GM04504 (cell line): ENCODE measurements around the gene RPL18A.

Experiments
- DNase-seq: peaks from one replicate; pipeline ENCODE4 v3.0.0-alpha.2; 2012; ENCODE audit warnings: low read depth

Gene RPL18A

DNA sequence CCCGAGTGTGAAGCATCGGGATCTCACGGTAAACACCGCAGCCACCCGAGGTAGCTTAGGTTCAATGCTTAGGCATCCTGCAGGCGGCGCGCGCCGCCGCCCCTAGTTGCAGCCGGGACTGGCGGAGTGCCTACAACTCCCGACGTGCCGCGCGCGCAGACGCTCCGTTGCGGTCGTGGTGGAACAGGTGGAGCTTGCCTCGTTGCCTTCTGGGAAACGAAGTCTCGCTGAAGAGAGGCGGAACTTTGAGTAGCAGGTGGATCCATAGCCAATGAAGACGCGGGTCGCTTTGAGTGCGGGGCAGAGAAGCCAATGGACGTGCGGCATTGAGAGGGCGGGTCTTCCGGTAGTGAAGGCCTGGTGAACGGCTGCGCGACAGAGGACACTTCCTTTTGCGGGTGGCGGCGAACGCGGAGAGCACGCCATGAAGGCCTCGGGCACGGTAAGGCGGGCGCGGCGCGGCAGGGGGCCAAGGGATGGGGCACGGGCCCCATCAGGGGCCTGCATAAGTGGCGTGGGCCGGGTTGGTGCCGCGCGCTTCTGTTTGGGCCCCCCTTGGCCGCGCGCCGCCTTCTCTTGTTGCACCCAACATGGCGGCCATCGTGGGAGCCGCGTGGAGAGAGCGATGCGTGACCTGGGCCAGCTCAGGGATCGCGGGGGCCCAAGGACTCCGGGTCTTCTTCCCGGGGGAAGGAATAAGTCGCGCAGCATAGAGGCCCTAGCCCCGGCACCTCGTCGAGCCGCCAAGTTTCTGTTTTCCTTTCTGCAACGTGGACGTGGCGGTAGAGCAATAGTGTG is at the start of gene RPL18A:
Gene RPL18A, plus strand, starts transcription at position 378 of the 798 bp plus-strand sequence. Its CDS starts 47 bp downstream, at position 425.
- peak; percentile 100 for DNase-seq

DNA sequence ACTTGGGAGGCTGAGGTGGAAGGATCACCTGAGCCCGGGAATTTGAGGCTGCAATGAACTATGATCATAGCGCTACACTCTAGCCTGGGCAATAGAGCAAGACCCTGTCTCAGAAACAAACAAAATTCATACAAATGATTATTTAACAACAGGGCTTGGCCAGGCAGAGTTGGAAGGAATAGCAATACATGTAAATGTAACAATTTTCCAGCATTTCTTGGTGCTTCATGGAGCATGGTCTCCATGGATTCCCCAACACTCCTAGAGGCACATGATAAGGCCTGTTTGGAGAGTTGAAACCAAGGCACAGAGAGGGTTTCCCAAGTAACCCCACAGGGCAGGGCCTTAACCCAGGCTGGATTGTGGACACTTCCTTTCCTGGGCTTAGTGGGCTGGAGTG is 48.6 kb upstream of the RPL18A start:
- no peak for DNase-seq

DNA sequence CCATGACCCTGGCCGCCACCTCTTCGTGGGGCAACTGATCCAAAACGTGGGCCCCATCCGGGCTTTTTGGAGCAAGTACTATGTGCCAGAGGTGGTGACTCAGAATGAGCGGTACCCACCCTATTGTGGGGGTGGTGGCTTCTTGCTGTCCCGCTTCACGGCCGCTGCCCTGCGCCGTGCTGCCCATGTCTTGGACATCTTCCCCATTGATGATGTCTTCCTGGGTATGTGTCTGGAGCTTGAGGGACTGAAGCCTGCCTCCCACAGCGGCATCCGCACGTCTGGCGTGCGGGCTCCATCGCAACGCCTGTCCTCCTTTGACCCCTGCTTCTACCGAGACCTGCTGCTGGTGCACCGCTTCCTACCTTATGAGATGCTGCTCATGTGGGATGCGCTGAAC is 48.0 kb upstream of the RPL18A start:
- no peak for DNase-seq

DNA sequence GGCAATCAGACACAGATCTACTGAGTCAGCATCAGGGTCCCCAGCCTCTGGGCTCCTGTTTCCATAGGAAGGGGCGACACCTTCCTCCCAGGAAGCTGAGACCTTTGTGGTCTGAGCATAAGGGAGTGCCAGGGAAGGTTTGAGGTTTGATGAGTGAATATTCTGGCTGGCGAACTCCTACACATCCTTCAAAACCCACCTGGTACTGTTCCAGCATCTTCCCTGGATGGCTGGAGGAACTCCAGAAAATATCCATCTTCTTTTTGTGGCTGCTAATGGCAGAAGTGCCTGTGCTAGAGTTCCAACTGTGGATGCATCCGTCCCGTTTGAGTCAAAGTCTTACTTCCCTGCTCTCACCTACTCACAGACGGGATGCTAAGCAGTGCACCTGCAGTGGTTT is 47.6 kb upstream of the RPL18A start:
- no peak for DNase-seq

DNA sequence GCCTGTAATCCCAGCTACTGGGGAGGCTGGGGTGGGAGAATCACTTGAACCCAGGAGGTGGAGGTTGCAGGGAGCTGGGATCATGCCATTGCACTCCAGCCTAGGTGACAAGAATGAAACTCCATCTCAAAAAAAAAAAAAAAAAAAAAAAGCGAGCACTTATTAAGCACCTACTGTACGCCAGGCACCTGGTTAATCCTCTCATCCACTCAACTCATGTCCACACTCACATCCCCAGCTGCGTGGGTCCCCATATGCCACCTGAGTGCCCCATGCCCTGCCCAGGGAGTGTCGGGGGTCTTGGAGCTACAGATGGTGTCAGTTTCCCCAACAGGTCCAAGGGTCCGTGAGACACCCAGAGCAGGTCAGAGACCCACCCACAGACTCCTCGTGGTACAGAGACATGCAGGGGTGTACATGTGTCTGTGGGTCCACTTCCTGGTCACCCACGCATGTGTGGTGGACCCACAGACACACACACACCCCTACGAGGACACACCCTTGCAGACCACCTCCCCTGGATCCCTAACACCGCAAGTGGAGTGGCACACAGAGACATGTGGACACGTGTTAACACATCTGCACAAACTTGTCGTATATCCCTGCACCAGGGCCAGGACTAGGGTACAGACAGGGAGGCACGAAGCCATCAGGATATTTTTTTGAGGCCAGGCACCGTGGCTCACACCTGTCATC is 41.9 kb upstream of the RPL18A start:
- DNase-seq: no peak

DNA sequence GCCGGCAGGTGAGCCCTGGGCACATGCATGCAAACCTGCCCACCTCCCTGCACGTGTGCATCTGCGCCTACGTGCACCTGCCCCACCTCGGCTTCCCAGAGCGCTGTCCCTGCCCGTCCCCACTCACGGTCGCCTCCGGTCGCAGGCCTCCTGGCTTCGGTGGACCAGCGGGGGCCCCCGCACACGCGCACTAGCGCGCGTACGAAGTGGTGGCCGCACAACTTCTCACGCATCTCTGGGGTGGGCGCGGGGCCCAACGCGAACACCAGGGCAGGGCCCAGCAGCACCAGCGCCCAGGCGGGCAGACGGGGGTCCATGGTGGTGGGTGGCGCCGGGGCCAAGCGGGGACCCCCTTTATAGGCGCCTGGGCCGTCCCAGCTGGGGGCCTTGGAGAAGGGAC is 38.5 kb upstream of the RPL18A start, which contains the start of gene INSL3:
Gene INSL3, minus strand, starts transcription at position 330 of the 400 bp plus-strand sequence. Its CDS starts 13 bp downstream, at position 317.
- no peak for DNase-seq

DNA sequence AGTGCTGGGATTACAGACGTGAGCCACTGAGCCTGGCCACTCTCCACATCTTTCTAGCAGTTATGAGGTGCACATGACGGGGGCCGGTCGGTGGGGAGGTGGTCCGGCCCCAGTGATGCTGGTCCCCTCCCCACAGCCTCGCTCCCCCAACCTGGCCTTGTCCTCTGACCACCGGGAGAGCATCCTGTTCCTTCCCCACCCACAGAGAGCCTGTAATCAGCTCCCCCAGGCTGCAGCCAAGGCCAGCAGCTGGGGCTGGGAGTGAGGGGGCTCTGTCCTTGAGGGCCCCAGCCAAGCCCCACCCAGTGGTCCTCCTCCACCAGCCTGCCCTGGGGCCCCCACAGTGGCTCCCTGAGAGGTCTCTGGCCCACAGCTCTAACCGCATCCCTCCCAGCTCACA is 35.4 kb upstream of the RPL18A start:
- DNase-seq: no peak

DNA sequence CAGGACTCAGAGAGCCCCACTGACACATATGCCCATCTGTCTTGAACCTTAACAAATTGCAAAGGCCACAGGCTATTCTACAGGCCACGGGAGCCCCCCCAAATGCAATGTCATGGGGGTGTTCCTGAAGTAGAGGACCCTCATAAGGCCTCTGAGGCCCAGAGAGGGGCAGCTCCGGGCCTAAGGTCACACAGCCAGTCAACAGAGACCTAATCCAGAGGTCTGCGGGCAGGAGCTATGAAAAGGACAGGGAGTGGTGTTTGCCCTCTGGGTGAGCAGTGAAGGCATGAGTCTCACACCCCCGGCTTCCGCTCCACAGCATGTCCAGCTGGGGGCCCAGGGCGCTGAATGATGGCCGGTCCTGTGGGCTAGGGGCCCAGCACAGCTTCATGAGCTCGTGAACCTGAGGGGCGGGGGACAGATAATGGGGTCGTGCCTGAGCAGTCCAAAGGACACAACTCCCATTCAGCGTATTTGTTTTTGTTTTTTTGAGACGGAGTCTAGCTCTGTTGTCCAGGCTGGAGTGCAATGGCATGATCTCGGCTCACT is 33.1 kb upstream of the RPL18A start:
- no peak for DNase-seq

DNA sequence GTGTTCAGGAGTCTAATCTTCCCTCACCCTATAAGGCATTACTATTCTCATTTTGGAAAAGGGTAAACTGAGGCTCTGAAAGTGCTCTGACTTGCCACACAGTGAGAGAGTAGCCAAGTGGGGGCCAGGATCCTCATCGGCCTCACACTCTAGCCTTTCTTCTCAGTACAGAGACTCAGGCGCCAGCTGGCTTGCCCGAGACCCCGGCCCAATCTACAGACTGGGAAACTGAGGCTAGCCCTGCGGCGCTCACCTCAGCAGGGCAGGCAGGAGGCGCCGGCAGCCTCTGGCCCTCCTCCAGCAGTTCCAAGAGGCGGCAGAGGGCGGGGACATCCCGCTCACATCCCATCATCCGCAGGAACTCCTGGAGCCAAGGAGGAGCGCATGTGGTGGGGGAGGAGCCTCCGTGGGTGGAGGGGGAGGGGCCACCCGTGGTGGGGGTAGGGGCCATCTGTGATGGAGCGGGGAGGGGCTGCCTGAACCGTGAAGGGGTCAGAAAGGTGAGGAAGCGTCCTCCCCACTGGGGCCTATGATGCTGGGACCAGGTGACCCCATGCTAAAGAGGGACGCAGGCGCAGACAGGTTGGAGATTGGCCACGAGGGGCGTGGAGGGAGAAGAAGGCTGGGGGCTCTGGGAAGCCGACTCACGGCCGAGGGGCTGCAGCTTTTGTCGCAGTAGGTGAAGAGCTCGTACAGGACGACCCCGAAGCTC is 29.7 kb upstream of the RPL18A start:
- peak; percentile 9 for DNase-seq

DNA sequence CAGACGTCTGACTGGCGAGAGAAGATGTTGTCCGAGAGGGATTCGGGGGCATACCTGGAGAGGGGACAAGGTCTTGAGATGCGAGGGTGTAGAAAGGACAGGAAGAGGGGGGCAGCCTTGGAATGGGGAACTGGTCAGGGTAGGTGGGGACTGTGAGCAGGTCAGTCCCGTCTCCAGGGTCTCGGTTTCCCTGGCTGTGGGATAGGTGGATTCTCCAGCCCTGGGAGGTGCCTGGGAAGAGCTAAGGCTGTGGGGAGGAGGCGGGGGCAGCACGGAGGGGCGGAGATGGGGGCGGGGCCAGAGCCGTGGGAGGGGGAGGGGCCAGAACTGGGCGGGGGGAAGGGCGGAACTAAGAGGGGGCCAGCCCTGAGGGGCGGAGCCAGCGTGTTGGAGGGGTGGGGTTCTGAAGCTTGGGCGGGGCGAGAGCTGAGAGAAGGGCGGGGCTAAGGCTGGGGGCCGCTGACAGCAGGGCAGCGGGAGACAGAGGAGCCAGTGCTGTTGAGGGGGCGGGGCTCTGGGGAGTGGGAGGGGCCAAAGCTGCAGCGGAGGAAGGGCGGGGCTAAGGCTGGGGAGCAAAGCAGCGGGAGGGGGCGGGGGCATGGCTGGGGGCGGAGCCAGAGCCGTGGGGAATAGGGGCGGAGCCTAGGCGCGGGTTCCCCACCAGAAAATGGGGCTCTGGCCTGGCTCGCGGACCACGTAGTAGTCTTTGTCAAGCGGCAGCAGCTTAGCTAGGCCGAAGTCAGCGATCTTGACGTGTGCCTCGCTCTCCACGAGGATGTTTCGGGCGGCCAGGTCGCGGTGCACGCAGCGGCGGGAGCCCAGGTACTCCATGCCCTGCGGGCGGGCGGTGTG is 28.9 kb upstream of the RPL18A start:
- DNase-seq: no peak

DNA sequence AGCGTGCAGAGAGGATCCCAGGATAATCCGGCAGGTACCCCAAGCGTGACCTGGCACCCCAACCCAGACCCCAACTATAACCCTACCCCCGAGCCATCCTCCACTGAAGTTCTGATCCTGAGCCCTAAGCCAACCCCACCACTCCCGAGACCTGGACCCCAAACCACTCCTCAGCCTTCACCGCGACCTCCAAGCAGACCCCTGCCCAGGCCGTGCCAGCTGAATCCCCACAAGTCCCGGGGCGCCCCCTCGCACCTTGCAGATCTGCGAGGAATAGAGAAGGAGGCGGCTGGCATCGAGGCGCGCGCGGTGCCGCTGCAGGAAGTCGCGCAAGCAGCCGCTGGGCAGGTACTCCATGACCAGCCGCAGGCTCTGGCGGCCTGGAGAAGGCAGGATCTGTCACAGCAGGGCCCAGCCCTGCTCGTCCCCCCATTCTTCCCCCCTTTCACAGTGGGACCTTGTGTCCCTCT is 28.3 kb upstream of the RPL18A start:
- no peak for DNase-seq

DNA sequence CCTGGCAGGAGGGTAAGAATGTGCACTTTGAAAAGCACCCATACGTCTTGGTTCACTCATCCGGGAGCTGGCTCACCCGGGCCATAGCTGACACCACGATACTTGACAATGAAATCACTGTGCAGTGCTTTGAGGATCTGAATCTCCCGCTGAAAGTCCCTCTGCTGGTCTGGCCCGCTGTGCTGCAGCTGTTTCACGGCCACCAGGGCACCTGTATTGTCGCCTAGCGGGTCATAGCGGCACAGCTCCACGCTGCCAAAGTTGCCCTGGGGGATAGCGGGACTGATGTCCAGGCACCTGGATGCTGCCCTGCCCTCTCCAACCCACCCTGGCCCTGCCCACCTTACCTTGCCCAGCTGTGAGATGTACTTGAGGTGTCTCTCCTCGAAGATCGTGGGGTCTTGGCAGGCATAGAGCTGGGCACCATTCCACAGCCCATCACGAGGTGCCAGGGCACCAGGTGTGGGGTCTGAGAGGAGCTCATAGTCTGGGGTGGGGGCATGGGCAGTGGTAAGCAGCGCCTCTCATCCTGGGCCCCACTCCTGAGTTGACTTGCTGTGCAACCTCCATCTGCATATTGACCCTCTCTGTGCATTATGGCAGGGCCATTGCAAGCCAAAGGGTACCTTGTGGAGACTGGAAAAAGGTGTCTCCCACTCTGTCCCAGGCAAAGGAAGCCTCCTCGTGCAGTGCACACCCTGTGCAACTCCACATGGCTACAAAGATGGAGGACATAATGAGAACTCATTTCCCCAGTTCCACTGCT is 27.1 kb upstream of the RPL18A start:
- DNase-seq: no peak

DNA sequence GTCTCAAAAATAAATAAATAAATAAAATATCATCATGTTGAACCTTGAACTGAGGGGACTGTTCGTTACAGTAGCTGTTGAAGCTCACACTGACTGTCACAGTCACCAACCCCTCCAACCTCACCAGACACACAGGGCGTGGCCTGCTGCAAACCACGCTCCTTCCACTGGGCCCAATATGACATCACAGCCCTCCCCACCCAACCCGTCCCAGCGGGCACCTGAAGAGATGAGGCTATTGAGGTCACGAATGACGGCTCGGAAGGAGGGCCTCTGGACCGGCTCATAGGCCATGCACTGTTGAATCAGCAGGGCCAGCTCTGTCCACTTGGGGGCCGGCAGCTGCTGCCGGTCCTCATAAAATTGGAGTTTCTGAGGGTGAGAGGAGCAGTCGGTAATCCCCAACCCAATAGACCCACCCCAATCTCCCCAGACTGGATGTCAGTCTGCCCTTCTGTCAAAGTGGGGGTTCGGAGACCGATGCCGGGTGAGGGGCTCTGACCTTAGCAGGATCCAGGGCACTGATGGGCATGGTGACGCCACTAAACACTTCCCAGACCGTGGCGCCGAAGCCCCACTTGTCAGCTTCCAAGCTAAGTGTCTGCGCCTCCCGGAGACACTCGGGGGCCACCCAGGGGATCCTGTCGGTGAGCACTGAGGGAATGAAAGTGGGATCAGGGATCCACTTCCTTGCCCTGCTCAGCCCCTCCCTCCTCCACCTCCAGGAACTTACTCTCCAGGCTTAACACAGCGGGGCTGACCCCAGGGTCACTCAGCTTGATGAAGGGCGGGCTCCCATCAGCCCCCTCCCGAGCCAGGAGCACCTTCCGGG is 25.1 kb upstream of the RPL18A start:
- no peak for DNase-seq

DNA sequence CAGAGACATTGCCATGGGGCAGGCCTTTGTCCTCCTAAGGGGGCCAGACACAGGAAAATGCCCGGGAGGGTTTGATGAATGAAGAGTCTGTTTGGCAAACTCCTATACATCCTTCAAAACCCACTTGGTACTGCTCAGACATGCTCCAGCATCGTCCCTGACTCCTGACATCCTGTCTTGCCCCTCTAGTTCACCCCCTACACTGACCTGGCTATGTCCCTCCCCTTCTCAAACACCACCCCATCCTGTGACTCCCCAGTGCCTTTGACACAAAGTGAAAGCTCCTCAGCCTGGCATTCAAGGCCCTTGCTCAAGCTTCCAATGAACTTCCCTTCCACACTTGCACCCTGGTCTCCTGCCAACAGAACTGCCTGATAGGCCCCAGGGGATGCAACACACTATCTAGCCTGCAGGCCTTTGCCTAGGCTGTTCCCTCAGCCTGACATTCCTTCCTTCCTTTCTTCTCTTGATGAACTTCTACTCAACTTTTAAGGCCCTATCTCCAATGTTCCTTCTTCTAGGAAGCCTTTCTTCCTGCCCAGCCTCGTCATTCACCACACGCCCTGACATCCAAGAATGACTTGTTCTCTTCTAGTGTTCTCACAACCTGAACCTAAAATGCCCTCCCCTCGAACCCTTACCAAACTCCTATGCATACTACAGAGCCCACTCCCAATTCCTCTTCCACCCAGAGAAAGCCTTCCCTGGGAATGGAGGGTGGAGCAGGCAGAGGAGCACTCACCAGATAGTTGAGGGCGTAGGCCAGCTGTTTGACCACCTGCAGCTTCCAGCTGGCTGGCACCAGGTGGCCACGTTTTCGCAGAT is 24.3 kb upstream of the RPL18A start:
- no peak for DNase-seq

DNA sequence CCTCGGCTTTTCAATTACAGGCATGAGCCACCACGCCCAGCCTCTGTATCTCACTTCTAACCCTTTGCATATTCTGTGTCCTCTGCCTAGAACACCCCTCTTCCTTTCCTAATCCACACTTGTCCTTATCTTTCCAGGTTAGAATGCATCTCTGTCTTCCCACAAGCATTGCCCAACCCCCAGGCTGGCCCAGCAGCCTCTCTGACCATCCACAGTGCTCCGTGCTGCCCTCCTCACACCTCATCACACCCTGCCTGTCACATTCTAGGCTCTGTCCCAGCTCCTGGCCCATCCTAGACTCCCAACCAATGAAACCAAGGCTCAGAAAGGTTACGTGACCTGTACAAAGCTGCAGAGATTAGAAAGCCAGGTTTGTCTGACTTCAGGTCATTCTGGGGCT is 23.2 kb upstream of the RPL18A start:
- DNase-seq: no peak

DNA sequence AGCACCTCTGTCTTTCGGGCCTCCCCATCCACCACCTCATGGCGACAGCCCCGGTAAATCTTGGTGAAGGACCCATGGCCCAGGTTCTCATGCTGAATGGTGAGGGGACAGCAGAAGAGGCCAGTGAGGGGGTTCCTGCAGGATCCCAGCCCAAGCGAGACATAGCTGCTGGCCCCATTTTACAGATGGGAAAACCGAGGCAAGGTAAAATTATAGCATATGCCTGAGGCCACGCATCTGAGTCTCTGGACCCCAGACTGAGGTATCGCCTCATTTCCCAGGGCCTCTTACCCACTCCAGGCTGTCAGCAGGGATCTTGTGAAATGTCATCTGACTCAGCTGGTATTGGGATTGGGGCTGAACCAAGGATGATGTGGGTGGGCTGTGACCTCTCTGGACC is 21.7 kb upstream of the RPL18A start:
- DNase-seq: no peak

DNA sequence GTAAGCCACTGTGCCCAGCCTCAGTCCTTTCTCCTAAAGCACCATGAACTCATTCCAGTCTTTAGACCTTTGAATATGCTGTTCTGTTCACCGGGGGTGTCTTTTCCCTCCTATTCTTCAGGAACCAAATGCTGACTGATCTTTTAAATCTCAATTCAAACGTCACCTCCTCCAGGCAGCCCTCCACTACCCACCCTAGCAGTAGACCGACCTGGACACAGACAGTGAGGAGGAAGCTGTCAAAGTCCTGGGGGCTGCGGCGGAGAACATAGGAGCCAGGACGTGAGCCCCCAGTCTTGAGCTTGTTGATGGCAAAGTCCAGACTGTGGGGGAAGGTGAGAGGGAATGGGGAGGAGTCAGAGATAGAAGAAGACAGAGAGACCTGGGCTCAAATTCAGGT is 19.7 kb upstream of the RPL18A start:
- DNase-seq: no peak

DNA sequence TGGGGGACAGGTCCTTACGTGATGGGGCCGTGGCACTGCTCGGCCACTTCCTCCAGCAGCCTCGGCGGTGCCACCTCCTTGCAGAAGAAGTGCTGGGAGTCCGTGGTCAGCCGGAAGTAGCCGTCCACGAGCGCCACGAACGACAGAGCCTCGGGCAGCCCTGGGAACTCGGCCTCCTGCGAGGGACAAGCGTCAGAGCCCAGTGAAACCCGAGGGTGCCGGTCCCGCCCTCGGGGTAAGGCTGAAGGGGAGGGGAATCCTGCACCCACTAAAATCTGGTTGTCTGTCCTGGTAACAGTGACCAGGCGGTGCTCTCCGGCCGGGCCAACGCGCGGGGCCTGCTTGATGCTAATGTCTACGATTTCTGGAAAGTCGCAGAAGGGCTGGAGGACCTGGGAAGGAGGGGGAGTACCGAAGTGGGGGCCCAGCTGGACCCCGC is 18.3 kb upstream of the RPL18A start:
- DNase-seq: no peak
